Fibroblast of lung (primary cell): Measurements from ENCODE around the gene FMN1. TPM values are rescaled to one million over a fixed set of nuclear protein-coding genes. Genes with fewer than 3 reads are reported as not detected.

Experiments
- DNase-seq, 2 donors: peaks; one replicate each; pipeline versions ENCODE4 v3.0.0 to v3.0.0-alpha.2; 2010; ENCODE audit warnings: low read depth in 2 of 2
- H2AFZ ChIP-seq: 2 replicates; pipeline ENCODE4 v1.5.1; 2012; ENCODE audit warnings: low read length, control low read depth, inconsistent platforms
- H3K27ac ChIP-seq: 2 replicates; pipeline ENCODE4 v1.5.1; 2011; ENCODE audit warnings: low read length, control low read depth; ENCODE audit not compliant: insufficient read depth
- H3K27me3 ChIP-seq: 2 replicates; pipeline ENCODE4 v1.5.1; 2011; ENCODE audit warnings: mild to moderate bottlenecking, low read length; ENCODE audit not compliant: control insufficient read depth, insufficient read depth
- H3K36me3 ChIP-seq: 2 replicates; pipeline ENCODE4 v1.5.1; 2011; ENCODE audit warnings: low read length; ENCODE audit not compliant: control insufficient read depth, insufficient read depth
- H3K4me1 ChIP-seq: 2 replicates; pipeline ENCODE4 v1.5.1; 2011; ENCODE audit warnings: low read length; ENCODE audit not compliant: control insufficient read depth, insufficient read depth; ENCODE audit errors: extremely low read depth
- H3K4me2 ChIP-seq: 2 replicates; pipeline ENCODE4 v1.5.1; 2011; ENCODE audit warnings: low read length, control low read depth; ENCODE audit not compliant: insufficient read depth; ENCODE audit errors: extremely low read depth
- H3K4me3 ChIP-seq, 4 experiments: fragments of 200-600 bp in 1 of 4; sonication (generic) in 1 of 4; replicated peaks in 1 of 4; 2 replicates each; pipeline ENCODE4 v1.5.1; 2011 to 2016; ENCODE audit warnings: low read length in 4 of 4, low read depth in 3 of 4, mild to moderate bottlenecking in 3 of 4, control low read depth in 2 of 4, inconsistent platforms in 1 of 4, mixed read lengths in 1 of 4; ENCODE audit not compliant: insufficient read depth in 1 of 4; ENCODE audit errors: control extremely low read depth in 1 of 4
- H3K79me2 ChIP-seq: 2 replicates; pipeline ENCODE4 v1.5.1; 2012; ENCODE audit warnings: mild to moderate bottlenecking, low read length, inconsistent platforms; ENCODE audit not compliant: control insufficient read depth, insufficient read depth
- H3K9ac ChIP-seq: 2 replicates; pipeline ENCODE4 v1.5.1; 2011; ENCODE audit warnings: mild to moderate bottlenecking, low read length, control low read depth; ENCODE audit not compliant: insufficient read depth
- H3K9me3 ChIP-seq: 2 replicates; pipeline ENCODE4 v1.5.1; 2012; ENCODE audit warnings: low read depth, low read length; ENCODE audit not compliant: control insufficient read depth, insufficient read depth
- H4K20me1 ChIP-seq: 2 replicates; pipeline ENCODE4 v1.5.1; 2011; ENCODE audit warnings: low read length; ENCODE audit not compliant: control insufficient read depth, insufficient read depth; ENCODE audit errors: extremely low read depth
- EZH2 ChIP-seq: IDR thresholded peaks from 2 replicates; pipeline ENCODE4 v1.5.1; 2012; ENCODE audit warnings: low read length, control low read depth, mild to moderate bottlenecking; ENCODE audit errors: missing control alignments
- polyA plus RNA-seq, 2 donors: library from polyadenylated mRNA; depleted of rRNA in 1 of 2; stranded (reverse) in 1 of 2; unstranded in 1 of 2; fragments of >200 nt; gene quantifications; 2 replicates each; pipeline ENCODE4 v1.2.1, GENCODE V29; 2011 to 2012; ENCODE audit warnings: missing spikeins in 1 of 2
- total RNA-seq: library from RNA; depleted of rRNA; stranded (reverse); fragments of >200 nt; gene quantifications from 2 replicates; pipeline ENCODE4 v1.2.1, GENCODE V29; 2014
- TF ChIP-seq, protein P1 (sequence below), 2 donors: IDR thresholded peaks in 1 of 2; conservative IDR thresholded peaks in 1 of 2; 1 replicate in 1 of 2; 2 replicates in 1 of 2; pipeline ENCODE4 v1.5.1; 2011 to 2012; ENCODE audit warnings: low read length in 2 of 2, control low read depth in 1 of 2, inconsistent platforms in 1 of 2, low read depth in 1 of 2, mild to moderate bottlenecking in 1 of 2

Gene FMN1
- total and polyA plus RNA-seq, 2 donors (not counting 1 experiment from before 2014, with no cell fraction given): 7.5 to 43.8 TPM

DNA sequence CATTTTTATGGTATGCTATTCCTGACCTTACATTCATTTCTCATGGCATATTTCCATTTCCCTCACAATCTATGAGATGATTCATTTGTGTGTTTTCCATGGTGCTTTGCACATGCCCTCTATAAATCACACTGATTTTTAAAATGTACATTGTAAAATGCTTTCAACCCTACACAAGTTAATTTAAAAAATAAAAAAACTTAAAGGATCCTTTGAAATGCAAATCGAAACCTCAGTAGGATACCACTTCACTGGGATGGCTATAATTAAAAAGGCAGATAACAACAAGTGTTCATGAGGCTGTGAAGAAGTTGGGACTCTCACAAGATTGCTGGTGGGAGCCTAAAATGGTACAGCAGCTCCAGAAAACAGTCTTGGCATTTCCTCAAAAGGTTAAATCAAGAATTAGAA lies 83.5 kb downstream of the FMN1 start:
- Histone ChIP-seq H2AFZ (no peak overlapping the region), H3K9me3 (no peaks in the 10 kb centered on the region), H3K4me1 (peaks cover 26% of the 10 kb centered on the region), H4K20me1 (no peaks in the 10 kb centered on the region), H3K4me2 (peak overlapping the region; percentile 49), H3K9ac (no peak overlapping the region), H3K79me2 (peaks cover 4% of the 10 kb centered on the region), H3K27ac (peak overlapping the region; percentile 26), H3K4me3 (peak overlapping the region in 1 of 4 experiments; percentile 23), H3K27me3 (no peaks in the 10 kb centered on the region), H3K36me3 (no peaks in the 10 kb centered on the region)
- DNase-seq: peak; percentile 47 to 82
- no peak for TF ChIP-seq EZH2
- TF ChIP-seq, protein P1, sequence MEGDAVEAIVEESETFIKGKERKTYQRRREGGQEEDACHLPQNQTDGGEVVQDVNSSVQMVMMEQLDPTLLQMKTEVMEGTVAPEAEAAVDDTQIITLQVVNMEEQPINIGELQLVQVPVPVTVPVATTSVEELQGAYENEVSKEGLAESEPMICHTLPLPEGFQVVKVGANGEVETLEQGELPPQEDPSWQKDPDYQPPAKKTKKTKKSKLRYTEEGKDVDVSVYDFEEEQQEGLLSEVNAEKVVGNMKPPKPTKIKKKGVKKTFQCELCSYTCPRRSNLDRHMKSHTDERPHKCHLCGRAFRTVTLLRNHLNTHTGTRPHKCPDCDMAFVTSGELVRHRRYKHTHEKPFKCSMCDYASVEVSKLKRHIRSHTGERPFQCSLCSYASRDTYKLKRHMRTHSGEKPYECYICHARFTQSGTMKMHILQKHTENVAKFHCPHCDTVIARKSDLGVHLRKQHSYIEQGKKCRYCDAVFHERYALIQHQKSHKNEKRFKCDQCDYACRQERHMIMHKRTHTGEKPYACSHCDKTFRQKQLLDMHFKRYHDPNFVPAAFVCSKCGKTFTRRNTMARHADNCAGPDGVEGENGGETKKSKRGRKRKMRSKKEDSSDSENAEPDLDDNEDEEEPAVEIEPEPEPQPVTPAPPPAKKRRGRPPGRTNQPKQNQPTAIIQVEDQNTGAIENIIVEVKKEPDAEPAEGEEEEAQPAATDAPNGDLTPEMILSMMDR (conservative IDR thresholded peaks at IDR 0.05 in 1 of 2, IDR thresholded peaks at IDR 0.05 in 1 of 2; ENCODE audit: low read depth in 1 of 2, low read length in 2 of 2): no peak

DNA sequence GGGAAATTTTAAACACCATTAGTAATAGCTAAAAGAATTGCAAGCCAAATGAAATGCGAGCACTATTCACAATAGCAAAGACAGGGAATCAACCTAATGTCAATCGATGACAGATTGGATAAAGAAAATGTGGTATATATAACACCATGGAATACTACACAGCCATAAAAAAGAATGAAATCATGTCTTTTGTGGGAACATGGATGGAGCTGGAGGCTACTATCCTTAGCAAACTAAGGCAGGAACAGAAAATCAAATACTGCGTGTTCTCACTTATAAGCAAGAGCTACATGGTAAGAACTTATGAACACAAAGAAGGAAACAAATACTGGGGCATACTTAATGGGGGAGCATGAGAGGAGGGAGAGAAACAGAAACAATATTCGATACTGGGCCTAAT lies 85.2 kb downstream of the FMN1 start:
- Histone ChIP-seq H3K4me1 (peaks cover 26% of the 10 kb centered on the region), H2AFZ (no peak overlapping the region), H3K4me2 (no peak overlapping the region), H3K9me3 (no peaks in the 10 kb centered on the region), H3K27ac (no peak overlapping the region), H3K9ac (no peak overlapping the region), H3K36me3 (no peaks in the 10 kb centered on the region), H3K27me3 (no peaks in the 10 kb centered on the region), H3K4me3 (no peak overlapping the region), H4K20me1 (no peaks in the 10 kb centered on the region), H3K79me2 (peaks cover 4% of the 10 kb centered on the region)
- TF ChIP-seq, protein P1 (conservative IDR thresholded peaks at IDR 0.05 in 1 of 2, IDR thresholded peaks at IDR 0.05 in 1 of 2; ENCODE audit: low read depth in 1 of 2, low read length in 2 of 2): no peak
- no peak for TF ChIP-seq EZH2
- no peak for DNase-seq

DNA sequence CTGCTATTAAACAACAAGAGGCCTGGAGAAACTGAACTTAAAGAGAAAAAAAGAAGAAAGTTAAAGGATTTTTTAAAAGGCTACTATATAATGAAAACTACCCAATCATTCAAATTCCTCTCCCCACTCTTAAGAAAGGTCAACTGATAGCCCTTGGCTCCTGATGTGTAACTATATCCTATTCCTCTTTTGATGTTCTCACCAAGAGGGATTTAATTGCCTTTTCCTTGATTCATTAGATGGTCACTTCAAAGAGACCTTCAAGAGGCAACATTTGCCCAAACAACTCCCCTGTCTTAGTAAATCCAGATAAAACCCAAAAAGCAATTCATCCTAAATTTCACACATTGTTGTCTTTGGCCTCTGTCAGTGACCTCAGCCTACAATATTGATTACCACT lies 86.0 kb downstream of the FMN1 start:
- H4K20me1 ChIP-seq: no peaks in the 10 kb centered on the region

More for the DNA sequence above, 86.0 kb downstream of the FMN1 start:
- Histone ChIP-seq H3K4me2 (no peak overlapping the region), H3K36me3 (no peaks in the 10 kb centered on the region), H3K9ac (no peak overlapping the region), H3K27ac (peak overlapping the region; percentile 14), H3K9me3 (no peaks in the 10 kb centered on the region), H3K27me3 (no peaks in the 10 kb centered on the region), H3K4me3 (no peak overlapping the region), H2AFZ (no peak overlapping the region), H3K4me1 (peaks cover 20% of the 10 kb centered on the region), H3K79me2 (peaks cover 4% of the 10 kb centered on the region)
- TF ChIP-seq EZH2: no peak
- TF ChIP-seq, protein P1 (conservative IDR thresholded peaks at IDR 0.05 in 1 of 2, IDR thresholded peaks at IDR 0.05 in 1 of 2; ENCODE audit: low read depth in 1 of 2, low read length in 2 of 2): no peak
- no peak for DNase-seq
